OCI-LY1 (cell line): Measurements from ENCODE around the gene ADAMTS17.

ENCODE experiments used
- H2AFZ ChIP-seq: fragments of 200-600 bp; sonication (generic), shearing (Covaris generic); 2 replicates; pipeline ENCODE4 v1.6.0; 2014; ENCODE audit warnings: antibody characterized with exemption, mild to moderate bottlenecking, low read length
- H3F3A ChIP-seq: fragments of 200-600 bp; sonication (generic), shearing (Covaris generic); 2 replicates; pipeline ENCODE4 v1.6.0; 2014; ENCODE audit warnings: mild to moderate bottlenecking, antibody characterized with exemption, low read length, moderate library complexity; ENCODE audit not compliant: insufficient read depth
- H3K27ac ChIP-seq: fragments of 200-600 bp; sonication (generic); 2 replicates; pipeline ENCODE4 v1.5.1; 2014; ENCODE audit warnings: low read length, mixed run types, mild to moderate bottlenecking, low read depth; ENCODE audit not compliant: poor library complexity, severe bottlenecking
- H3K27me3 ChIP-seq: fragments of 200-600 bp; sonication (generic); 2 replicates; pipeline ENCODE4 v1.6.0; 2014; ENCODE audit warnings: antibody characterized with exemption, mild to moderate bottlenecking, low read length, moderate library complexity; ENCODE audit not compliant: insufficient read depth
- H3K36me3 ChIP-seq: fragments of 200-600 bp; sonication (generic); 2 replicates; pipeline ENCODE4 v1.6.1; 2014; ENCODE audit warnings: mild to moderate bottlenecking, antibody characterized with exemption, low read length, moderate library complexity, mixed read lengths; ENCODE audit not compliant: insufficient read depth
- H3K4me1 ChIP-seq: fragments of 200-600 bp; sonication (generic); 2 replicates; pipeline ENCODE4 v1.5.1; 2014; ENCODE audit warnings: mild to moderate bottlenecking, low read length, moderate library complexity; ENCODE audit not compliant: insufficient read depth, severe bottlenecking
- H3K4me2 ChIP-seq: fragments of 200-600 bp; sonication (generic), shearing (Covaris generic); 2 replicates; pipeline ENCODE4 v1.6.1; 2014; ENCODE audit warnings: low read length
- H3K4me3 ChIP-seq: fragments of 200-600 bp; sonication (generic); 2 replicates; pipeline ENCODE4 v1.5.1; 2014; ENCODE audit warnings: low read length, low read depth, mild to moderate bottlenecking, mixed read lengths; ENCODE audit not compliant: poor library complexity, severe bottlenecking
- H3K79me2 ChIP-seq: fragments of 200-600 bp; shearing (Covaris generic); 2 replicates; pipeline ENCODE4 v1.6.1; 2016; ENCODE audit warnings: mixed run types, low read length, mixed read lengths; ENCODE audit not compliant: insufficient read depth
- H3K9ac ChIP-seq: fragments of 200-600 bp; sonication (generic), shearing (Covaris generic); 2 replicates; pipeline ENCODE4 v1.6.1; 2014; ENCODE audit warnings: mild to moderate bottlenecking, low read length, mixed read lengths
- H3K9me2 ChIP-seq: fragments of 200-600 bp; sonication (generic), shearing (Covaris generic); 2 replicates; pipeline ENCODE4 v1.6.1; 2014; ENCODE audit warnings: low read depth, mild to moderate bottlenecking, low read length, mixed read lengths
- H3K9me3 ChIP-seq: fragments of 200-600 bp; shearing (Covaris generic); 2 replicates; pipeline ENCODE4 v1.6.1; 2014; ENCODE audit warnings: low read length, mixed read lengths
- H4K20me1 ChIP-seq: fragments of 200-600 bp; sonication (generic), shearing (Covaris generic); 2 replicates; pipeline ENCODE4 v1.6.0; 2016; ENCODE audit warnings: mild to moderate bottlenecking, low read length; ENCODE audit not compliant: insufficient read depth
- EZH2 ChIP-seq: fragments of 200-600 bp; sonication (generic), shearing (Covaris generic); IDR thresholded peaks from 2 replicates; pipeline ENCODE4 v1.8.0; 2017; ENCODE audit warnings: borderline replicate concordance, mixed run types, mild to moderate bottlenecking, antibody characterized with exemption, low read length, moderate library complexity, mixed read lengths
- TF ChIP-seq, protein P1 (sequence below): fragments of 200-600 bp; sonication (generic), shearing (Covaris generic); IDR thresholded peaks from 2 replicates; pipeline ENCODE4 v1.5.1; 2017; ENCODE audit warnings: mild to moderate bottlenecking, antibody characterized with exemption, low read length, moderate library complexity, mixed read lengths

The ADAMTS17 gene

DNA sequence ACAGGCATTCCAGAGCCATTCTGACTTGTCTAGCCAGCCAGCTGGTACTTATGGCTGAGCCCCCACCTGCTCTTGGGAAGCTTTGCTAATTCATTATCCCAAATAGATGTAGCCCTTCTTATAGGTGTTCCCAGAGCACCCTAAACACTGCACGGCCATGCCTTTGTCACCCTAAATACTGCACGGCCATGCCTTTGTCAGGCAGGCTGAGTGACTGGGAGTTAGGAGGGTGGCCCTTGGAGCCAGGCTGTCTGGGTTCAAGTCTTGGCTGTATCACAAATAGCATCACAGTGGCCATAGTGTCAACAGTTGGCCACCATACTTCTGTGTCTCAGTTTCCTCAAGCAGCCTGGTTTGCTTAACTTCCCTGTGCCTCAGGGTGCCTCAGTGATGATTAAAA is 292.3 kb downstream of the ADAMTS17 start:
- Histone ChIP-seq H3K4me2 (no peak overlapping the region), H3K9me2 (no peaks in the 10 kb centered on the region), H4K20me1 (no peaks in the 10 kb centered on the region), H3K4me1 (no peaks in the 10 kb centered on the region), H3K79me2 (no peaks in the 10 kb centered on the region), H2AFZ (no peak overlapping the region), H3K27ac (no peak overlapping the region), H3K9ac (no peak overlapping the region), H3K4me3 (no peak overlapping the region), H3K9me3 (no peaks in the 10 kb centered on the region), H3K27me3 (peaks cover 7% of the 10 kb centered on the region; the same call in 1 of the 2 replicates), H3K36me3 (no peaks in the 10 kb centered on the region), H3F3A (no peaks in the 10 kb centered on the region)
- TF ChIP-seq, protein P1, sequence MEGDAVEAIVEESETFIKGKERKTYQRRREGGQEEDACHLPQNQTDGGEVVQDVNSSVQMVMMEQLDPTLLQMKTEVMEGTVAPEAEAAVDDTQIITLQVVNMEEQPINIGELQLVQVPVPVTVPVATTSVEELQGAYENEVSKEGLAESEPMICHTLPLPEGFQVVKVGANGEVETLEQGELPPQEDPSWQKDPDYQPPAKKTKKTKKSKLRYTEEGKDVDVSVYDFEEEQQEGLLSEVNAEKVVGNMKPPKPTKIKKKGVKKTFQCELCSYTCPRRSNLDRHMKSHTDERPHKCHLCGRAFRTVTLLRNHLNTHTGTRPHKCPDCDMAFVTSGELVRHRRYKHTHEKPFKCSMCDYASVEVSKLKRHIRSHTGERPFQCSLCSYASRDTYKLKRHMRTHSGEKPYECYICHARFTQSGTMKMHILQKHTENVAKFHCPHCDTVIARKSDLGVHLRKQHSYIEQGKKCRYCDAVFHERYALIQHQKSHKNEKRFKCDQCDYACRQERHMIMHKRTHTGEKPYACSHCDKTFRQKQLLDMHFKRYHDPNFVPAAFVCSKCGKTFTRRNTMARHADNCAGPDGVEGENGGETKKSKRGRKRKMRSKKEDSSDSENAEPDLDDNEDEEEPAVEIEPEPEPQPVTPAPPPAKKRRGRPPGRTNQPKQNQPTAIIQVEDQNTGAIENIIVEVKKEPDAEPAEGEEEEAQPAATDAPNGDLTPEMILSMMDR = no peak
- TF ChIP-seq EZH2 = no peak

DNA sequence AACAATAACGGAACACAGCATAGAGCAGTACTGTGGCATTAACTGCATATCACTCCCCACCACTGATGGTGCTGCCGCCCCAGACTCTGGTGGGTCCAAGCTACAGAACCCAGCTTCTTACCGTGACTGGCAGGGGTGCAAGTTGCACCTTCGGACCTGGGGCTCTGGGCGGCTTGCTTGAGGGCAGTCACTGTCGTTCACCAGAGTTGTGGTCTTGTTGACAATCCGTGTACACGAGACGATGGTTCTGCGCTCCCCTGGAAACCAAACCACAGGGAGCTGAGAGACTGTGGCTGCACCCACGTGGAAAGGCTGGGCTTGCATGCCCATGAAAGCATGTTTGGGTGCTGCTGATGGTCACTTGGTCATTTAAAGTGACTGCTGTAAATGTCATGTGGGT is 293.0 kb downstream of the ADAMTS17 start:
- H4K20me1 ChIP-seq = no peaks in the 10 kb centered on the region
- H3K4me2 ChIP-seq = no peak overlapping the region
- no peaks in the 10 kb centered on the region for H3K9me2 ChIP-seq
- no peaks in the 10 kb centered on the region for H3F3A ChIP-seq
- no peak overlapping the region for H3K4me3 ChIP-seq
- H3K9ac ChIP-seq = no peak overlapping the region
- no peak overlapping the region for H2AFZ ChIP-seq
- H3K27me3 ChIP-seq = peaks cover 7% of the 10 kb centered on the region; the same call in 1 of the 2 replicates
- no peaks in the 10 kb centered on the region for H3K79me2 ChIP-seq
- H3K9me3 ChIP-seq = no peaks in the 10 kb centered on the region
- TF ChIP-seq EZH2 = no peak
- TF ChIP-seq, protein P1 = no peak
- H3K4me1 ChIP-seq = no peaks in the 10 kb centered on the region
- no peaks in the 10 kb centered on the region for H3K36me3 ChIP-seq
- H3K27ac ChIP-seq = no peak overlapping the region

DNA sequence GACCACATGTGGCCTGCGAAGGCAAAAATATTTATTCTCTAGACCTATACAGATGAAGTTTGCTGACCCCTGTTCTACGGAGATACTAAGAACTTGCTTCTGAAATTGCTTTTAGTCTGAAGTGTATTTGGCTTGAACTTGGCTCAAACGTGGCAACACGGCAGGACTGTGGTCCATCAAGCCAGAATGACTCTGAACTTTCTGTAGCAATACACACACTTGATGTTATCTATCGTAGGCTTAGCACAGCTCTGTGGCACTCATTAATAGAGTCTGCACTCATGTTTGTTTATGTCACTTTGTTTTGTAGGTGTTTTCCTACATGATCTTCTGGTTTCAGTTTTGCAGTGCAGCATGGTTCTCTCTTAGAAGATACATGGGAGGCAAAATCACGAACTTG is 298.1 kb downstream of the ADAMTS17 start:
- H3K9me2 ChIP-seq = no peaks in the 10 kb centered on the region
- no peak overlapping the region for H3K27ac ChIP-seq
- no peak overlapping the region for H3K4me2 ChIP-seq
- H3K27me3 ChIP-seq = no peaks in the 10 kb centered on the region
- no peak overlapping the region for H3K9ac ChIP-seq
- no peak overlapping the region for H2AFZ ChIP-seq
- H3K4me3 ChIP-seq = no peak overlapping the region
- H3K9me3 ChIP-seq = no peaks in the 10 kb centered on the region
- no peaks in the 10 kb centered on the region for H3F3A ChIP-seq
- H4K20me1 ChIP-seq = no peaks in the 10 kb centered on the region
- H3K36me3 ChIP-seq = no peaks in the 10 kb centered on the region
- no peak for TF ChIP-seq EZH2
- TF ChIP-seq, protein P1 = no peak
- H3K4me1 ChIP-seq = no peaks in the 10 kb centered on the region
- no peaks in the 10 kb centered on the region for H3K79me2 ChIP-seq
